ENCODE data around the gene SF3B2.

The SF3B2 gene

GRCh38 chr11:66042227-66042995 lies 9.8 kb upstream of the SF3B2 start:
- no peaks in the 10 kb centered on the region for H3K36me3 ChIP-seq
- TF ChIP-seq, protein P1, sequence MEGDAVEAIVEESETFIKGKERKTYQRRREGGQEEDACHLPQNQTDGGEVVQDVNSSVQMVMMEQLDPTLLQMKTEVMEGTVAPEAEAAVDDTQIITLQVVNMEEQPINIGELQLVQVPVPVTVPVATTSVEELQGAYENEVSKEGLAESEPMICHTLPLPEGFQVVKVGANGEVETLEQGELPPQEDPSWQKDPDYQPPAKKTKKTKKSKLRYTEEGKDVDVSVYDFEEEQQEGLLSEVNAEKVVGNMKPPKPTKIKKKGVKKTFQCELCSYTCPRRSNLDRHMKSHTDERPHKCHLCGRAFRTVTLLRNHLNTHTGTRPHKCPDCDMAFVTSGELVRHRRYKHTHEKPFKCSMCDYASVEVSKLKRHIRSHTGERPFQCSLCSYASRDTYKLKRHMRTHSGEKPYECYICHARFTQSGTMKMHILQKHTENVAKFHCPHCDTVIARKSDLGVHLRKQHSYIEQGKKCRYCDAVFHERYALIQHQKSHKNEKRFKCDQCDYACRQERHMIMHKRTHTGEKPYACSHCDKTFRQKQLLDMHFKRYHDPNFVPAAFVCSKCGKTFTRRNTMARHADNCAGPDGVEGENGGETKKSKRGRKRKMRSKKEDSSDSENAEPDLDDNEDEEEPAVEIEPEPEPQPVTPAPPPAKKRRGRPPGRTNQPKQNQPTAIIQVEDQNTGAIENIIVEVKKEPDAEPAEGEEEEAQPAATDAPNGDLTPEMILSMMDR (IDR thresholded peaks at IDR 0.05) = no peak
- no peak overlapping the region for H3K27ac ChIP-seq
- peaks cover 16% of the 10 kb centered on the region for H3K27me3 ChIP-seq
- peaks cover 0 to 7% of the 10 kb centered on the region in 2 experiments for H3K4me1 ChIP-seq (ENCODE audit: control insufficient read depth in 1 of 2, insufficient read depth in 1 of 2, low read depth in 1 of 2, low read length in 1 of 2)
- no peaks in the 10 kb centered on the region for H3K9me3 ChIP-seq
- no peak overlapping the region for H3K4me3 ChIP-seq (ENCODE audit: low read depth in 1 of 2, low read length in 1 of 2)

- H3K27me3 ChIP-seq = peaks cover 24% of the 10 kb centered on the region
- H3K9me3 ChIP-seq = no peaks in the 10 kb centered on the region
- TF ChIP-seq, protein P1 (IDR thresholded peaks at IDR 0.05) = no peak
- no peaks in the 10 kb centered on the region for H3K36me3 ChIP-seq
- no peak overlapping the region for H3K4me3 ChIP-seq (ENCODE audit: low read depth in 1 of 2, low read length in 1 of 2)
- peaks cover 0 to 7% of the 10 kb centered on the region in 2 experiments for H3K4me1 ChIP-seq (ENCODE audit: control insufficient read depth in 1 of 2, insufficient read depth in 1 of 2, low read depth in 1 of 2, low read length in 1 of 2)
- H3K27ac ChIP-seq = no peak overlapping the region
Measured at GRCh38 chr11:66042996-66043906, 8.9 kb upstream of the SF3B2 start.

- Histone ChIP-seq H3K4me3 (ENCODE audit: low read depth in 1 of 2, low read length in 1 of 2) (no peak overlapping the region), H3K27ac (no peak overlapping the region)
- TF ChIP-seq, protein P1 (IDR thresholded peaks at IDR 0.05) = no peak
Measured at GRCh38 chr11:66044757-66045156, 7.4 kb upstream of the SF3B2 start.

DNA sequence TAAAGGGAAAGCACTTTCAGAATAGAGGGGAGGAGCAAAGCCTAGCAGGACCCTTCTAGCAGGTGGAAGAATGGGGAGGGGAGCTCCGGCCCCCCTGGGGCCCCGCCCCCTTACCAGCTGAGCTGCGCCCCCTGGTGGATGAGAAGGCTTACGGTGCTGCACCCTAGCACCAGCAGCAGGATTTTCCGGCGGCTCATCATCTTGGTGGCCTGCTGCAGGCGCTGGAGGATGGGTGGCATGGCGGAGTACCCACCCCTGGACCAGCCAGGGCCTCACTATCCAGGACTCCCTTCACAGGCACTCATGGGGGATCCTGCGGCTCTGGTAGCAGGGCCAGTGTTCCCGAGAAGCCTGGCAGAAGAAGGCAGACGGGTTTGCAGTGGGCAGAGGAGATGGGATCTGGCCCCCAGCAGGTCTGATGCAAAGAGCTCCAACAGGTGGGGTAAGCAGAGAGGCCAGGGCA lies 7.0 kb upstream of the SF3B2 start:
- Histone ChIP-seq H3K9me3 (no peaks in the 10 kb centered on the region), H3K4me3 (ENCODE audit: low read depth in 1 of 2, low read length in 1 of 2) (no peak overlapping the region), H3K4me1 (ENCODE audit: control insufficient read depth in 1 of 2, insufficient read depth in 1 of 2, low read depth in 1 of 2, low read length in 1 of 2) (peaks cover 0 to 7% of the 10 kb centered on the region in 2 experiments), H3K27ac (no peak overlapping the region), H3K27me3 (peaks cover 42% of the 10 kb centered on the region), H3K36me3 (no peaks in the 10 kb centered on the region)
- TF ChIP-seq, protein P1 (IDR thresholded peaks at IDR 0.05) = peak; percentile 79

More at GRCh38 chr11:66044757-66045156, 7.4 kb upstream of the SF3B2 start:
- Histone ChIP-seq H3K4me1 (ENCODE audit: control insufficient read depth in 1 of 2, insufficient read depth in 1 of 2, low read depth in 1 of 2, low read length in 1 of 2) (peaks cover 0 to 7% of the 10 kb centered on the region in 2 experiments), H3K27me3 (peaks cover 39% of the 10 kb centered on the region), H3K9me3 (no peaks in the 10 kb centered on the region), H3K36me3 (no peaks in the 10 kb centered on the region)

- peaks cover 11 to 16% of the 10 kb centered on the region in 2 experiments for H3K4me1 ChIP-seq (ENCODE audit: control insufficient read depth in 1 of 2, insufficient read depth in 1 of 2, low read depth in 1 of 2, low read length in 1 of 2)
- H3K27ac ChIP-seq = no peak overlapping the region
- no peaks in the 10 kb centered on the region for H3K36me3 ChIP-seq
- TF ChIP-seq, protein P1 (IDR thresholded peaks at IDR 0.05) = no peak
- H3K27me3 ChIP-seq = peaks cover 42% of the 10 kb centered on the region
- H3K9me3 ChIP-seq = no peaks in the 10 kb centered on the region
- no peak overlapping the region for H3K4me3 ChIP-seq (ENCODE audit: low read depth in 1 of 2, low read length in 1 of 2)
Measured at GRCh38 chr11:66046901-66047300, 5.3 kb upstream of the SF3B2 start.

Measured in neutrophil (primary cell).